CD8-positive, alpha-beta memory T cell (primary cell): ENCODE data around the gene AUTS2. TPM values are rescaled to one million over a fixed set of nuclear protein-coding genes. Genes with fewer than 3 reads are reported as not detected.

Experiments
- CTCF ChIA-PET: fragments of 350-600 bp; sonication (Branson Sonifier 250); formaldehyde crosslinking; loops from one replicate; lab custom pipeline; 2021; ENCODE audit warnings: antibody characterized with exemption; lab: Charles Lee
- POLR2A ChIA-PET: fragments of 350-600 bp; sonication (Branson Sonifier 250); formaldehyde crosslinking; loops from one replicate; lab custom pipeline; 2021; ENCODE audit warnings: antibody characterized with exemption; lab: Charles Lee
- DNase-seq, 5 donors: peaks; one replicate each; pipeline versions ENCODE4 v3.0.0 to v3.0.0-alpha.2; 2020 to 2022; ENCODE audit warnings: mixed read lengths in 1 of 5
- H3K27ac ChIP-seq: one replicate; pipeline ENCODE4 v1.7.0; 2013; ENCODE audit warnings: low read depth, mild to moderate bottlenecking, low read length, moderate library complexity
- H3K27me3 ChIP-seq: 2 replicates; pipeline ENCODE4 v1.7.0; 2013; ENCODE audit warnings: low read length, mild to moderate bottlenecking; ENCODE audit not compliant: insufficient read depth, poor library complexity, severe bottlenecking
- H3K36me3 ChIP-seq: 2 replicates; pipeline ENCODE4 v1.7.0; 2013; ENCODE audit warnings: mild to moderate bottlenecking, low read length, moderate library complexity; ENCODE audit not compliant: insufficient read depth
- H3K4me1 ChIP-seq: 2 replicates; pipeline ENCODE4 v1.7.0; 2013; ENCODE audit warnings: mild to moderate bottlenecking, low read length, moderate library complexity; ENCODE audit not compliant: insufficient read depth
- H3K4me3 ChIP-seq: 2 replicates; pipeline ENCODE4 v1.7.0; 2013; ENCODE audit warnings: mild to moderate bottlenecking, low read length
- H3K9me3 ChIP-seq: 2 replicates; pipeline ENCODE4 v1.7.0; 2013; ENCODE audit warnings: mild to moderate bottlenecking, low read length
- H3K27ac Mint-ChIP-seq, 8 donors: one replicate each; pipeline ENCODE4 v1.8.0; 2020 to 2021; ENCODE audit warnings: mixed read lengths in 8 of 8, mild to moderate bottlenecking in 6 of 8, inconsistent platforms in 3 of 8, moderate library complexity in 3 of 8
- H3K27me3 Mint-ChIP-seq, 2 donors: one replicate each; pipeline ENCODE4 v1.8.0; 2020 to 2021; ENCODE audit warnings: mixed read lengths in 2 of 2, mild to moderate bottlenecking in 1 of 2, moderate library complexity in 1 of 2
- H3K36me3 Mint-ChIP-seq, 3 donors: one replicate each; pipeline ENCODE4 v1.8.0; 2020 to 2021; ENCODE audit warnings: mixed read lengths in 3 of 3, inconsistent platforms in 1 of 3, mild to moderate bottlenecking in 1 of 3
- H3K4me1 Mint-ChIP-seq, 3 donors: one replicate each; pipeline ENCODE4 v1.8.0; 2020 to 2021; ENCODE audit warnings: mixed read lengths in 3 of 3, inconsistent platforms in 1 of 3, mild to moderate bottlenecking in 1 of 3
- H3K4me3 Mint-ChIP-seq, 7 donors: one replicate each; pipeline ENCODE4 v1.8.0; 2020 to 2021; ENCODE audit warnings: mixed read lengths in 7 of 7, mild to moderate bottlenecking in 6 of 7, moderate library complexity in 4 of 7, inconsistent platforms in 2 of 7
- H3K9me3 Mint-ChIP-seq, 5 donors: one replicate each; pipeline ENCODE4 v1.8.0; 2020 to 2022; ENCODE audit warnings: mixed read lengths in 5 of 5, mild to moderate bottlenecking in 3 of 5, moderate library complexity in 2 of 5, inconsistent platforms in 1 of 5
- polyA plus RNA-seq: library from polyadenylated mRNA; unstranded; fragments of 300-500 nt; fragmentation: Illumina TruSeq; gene quantifications from one replicate; pipeline ENCODE4 v1.2.3, GENCODE V29; 2021
- total RNA-seq, 2 experiments: library from RNA; stranded (reverse); gene quantifications; one replicate each; pipeline ENCODE4 v1.2.3, GENCODE V29; 2021

AUTS2 gene
- total and polyA plus RNA-seq, 3 experiments from 2014 or later: 4.4 to 9.9 (median 5.3) TPM

DNA sequence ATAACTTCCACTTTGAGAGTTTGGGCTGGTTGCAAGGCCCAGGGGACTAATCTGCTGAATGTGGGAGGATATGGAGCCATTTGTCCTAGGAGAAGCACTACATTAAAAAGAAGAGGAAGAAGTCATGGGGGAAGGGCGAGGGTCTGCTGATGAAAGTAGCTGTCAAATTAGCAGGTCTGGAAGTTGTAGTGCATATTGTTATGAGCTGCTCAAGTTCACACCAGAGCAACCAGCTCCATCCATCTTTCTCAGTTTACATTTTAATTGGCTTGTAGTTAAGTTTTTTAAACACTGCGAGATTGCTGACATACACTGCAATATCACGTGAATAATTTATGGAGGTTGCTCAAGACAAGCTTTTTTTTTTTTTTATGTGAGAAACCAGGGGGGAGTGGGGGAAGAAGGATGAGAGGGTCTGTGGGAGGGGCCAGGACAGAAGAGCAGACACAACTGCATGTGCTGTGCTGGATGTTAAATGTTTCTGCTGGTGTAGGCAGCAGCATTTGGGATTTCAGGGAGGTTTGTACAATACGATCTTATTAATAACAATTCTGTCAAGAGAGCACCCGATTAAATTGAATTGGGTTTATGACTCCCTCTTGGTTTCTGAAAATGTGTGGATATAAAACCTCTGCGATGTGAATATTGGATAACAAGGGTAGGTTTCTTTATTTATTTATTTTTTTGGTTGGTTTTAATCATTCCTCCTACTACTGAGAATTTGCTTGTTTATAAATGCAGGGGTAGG lies 774.7 kb downstream of the AUTS2 start:
- POLR2A ChIA-PET: no interaction called here
- no peaks in the 10 kb centered on the region for H3K9me3 Mint-ChIP-seq
- no peak overlapping the region for H3K4me3 ChIP-seq
- H3K36me3 ChIP-seq: no peaks in the 10 kb centered on the region
- CTCF ChIA-PET: no interaction called here
- no peaks in the 10 kb centered on the region for H3K9me3 ChIP-seq
- H3K27me3 Mint-ChIP-seq: no peaks in the 10 kb centered on the region
- H3K27ac Mint-ChIP-seq: peak overlapping the region in 1 of 8 donors; percentile 12
- DNase-seq: no peak
- no peak overlapping the region for H3K27ac ChIP-seq
- no peaks in the 10 kb centered on the region for H3K27me3 ChIP-seq
- no peak overlapping the region for H3K4me3 Mint-ChIP-seq
- no peaks in the 10 kb centered on the region for H3K4me1 ChIP-seq
- H3K4me1 Mint-ChIP-seq: no peaks in the 10 kb centered on the region
- H3K36me3 Mint-ChIP-seq: no peaks in the 10 kb centered on the region

DNA sequence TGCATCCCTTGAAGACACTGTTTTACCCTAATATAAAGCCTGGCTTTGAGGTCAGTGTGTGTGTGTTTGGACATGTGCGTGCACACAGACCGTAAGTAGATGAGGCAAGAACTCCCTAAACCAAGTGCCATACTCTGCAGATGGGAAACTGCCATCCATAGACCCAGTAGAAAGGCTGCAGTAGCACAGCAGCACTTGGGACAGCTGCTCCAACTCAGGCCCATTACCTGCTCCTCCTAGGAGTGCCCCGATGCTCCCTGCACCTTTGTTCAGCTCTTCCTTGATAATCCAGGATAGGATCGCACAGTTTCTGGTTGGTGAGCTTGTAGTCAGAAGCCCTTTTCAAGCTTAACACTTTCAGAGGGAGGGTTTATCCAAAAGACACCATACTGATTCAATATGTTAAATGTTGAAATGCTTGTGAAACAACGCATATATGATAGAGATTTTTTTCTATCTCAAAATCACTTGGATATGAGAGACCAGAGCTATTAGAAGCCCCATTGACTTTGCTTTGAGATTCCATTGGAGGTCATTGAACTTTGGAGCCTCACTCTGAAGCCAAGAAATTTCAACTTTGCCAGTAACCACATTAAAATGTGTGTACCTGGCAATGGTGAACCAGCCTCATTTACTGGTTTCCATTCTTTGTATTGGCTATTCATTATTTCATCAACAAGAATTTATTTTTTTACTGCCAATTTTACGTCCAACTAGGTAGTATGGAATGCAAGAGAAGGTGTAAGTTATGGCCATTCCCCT lies 776.7 kb downstream of the AUTS2 start:
- Histone ChIP-seq H3K9me3 (no peaks in the 10 kb centered on the region), H3K4me1 (no peaks in the 10 kb centered on the region), H3K36me3 (no peaks in the 10 kb centered on the region), H3K4me3 (no peak overlapping the region), H3K27ac (no peak overlapping the region), H3K27me3 (no peaks in the 10 kb centered on the region)
- no peak overlapping the region for H3K27ac Mint-ChIP-seq
- no peaks in the 10 kb centered on the region for H3K27me3 Mint-ChIP-seq
- no peak overlapping the region for H3K4me3 Mint-ChIP-seq
- H3K9me3 Mint-ChIP-seq: no peaks in the 10 kb centered on the region
- CTCF ChIA-PET: no interaction called here
- H3K4me1 Mint-ChIP-seq: no peaks in the 10 kb centered on the region
- H3K36me3 Mint-ChIP-seq: no peaks in the 10 kb centered on the region
- POLR2A ChIA-PET: no interaction called here
- DNase-seq: no peak

DNA sequence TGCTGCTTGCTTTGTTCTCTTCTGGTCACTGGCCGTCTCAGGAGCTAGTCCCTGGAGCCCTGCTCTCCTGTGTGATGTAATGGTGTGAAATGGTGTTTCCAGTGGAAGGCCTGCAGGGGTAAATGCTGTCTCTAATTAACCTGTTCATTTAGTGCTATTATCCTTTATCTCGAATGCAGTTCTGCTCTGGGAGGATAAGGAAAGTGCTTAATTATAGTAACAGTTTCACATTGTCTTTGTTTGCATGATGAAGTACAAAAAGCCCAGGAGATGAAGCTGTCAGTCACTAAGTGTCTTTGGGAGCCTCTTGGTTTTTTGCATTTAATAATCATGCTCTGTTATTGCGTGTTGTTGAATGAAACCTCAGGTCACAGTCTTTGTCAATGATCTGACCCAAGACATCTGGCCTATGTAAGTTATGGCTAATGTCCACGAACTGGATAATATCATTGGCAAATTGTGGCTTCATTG lies 778.3 kb downstream of the AUTS2 start:
- ChIA-PET POLR2A (no interaction called here), CTCF (no interaction called here)
- Mint-ChIP-seq H3K9me3 (no peaks in the 10 kb centered on the region), H3K36me3 (no peaks in the 10 kb centered on the region), H3K4me1 (no peaks in the 10 kb centered on the region), H3K4me3 (no peak overlapping the region), H3K27me3 (no peaks in the 10 kb centered on the region), H3K27ac (no peak overlapping the region)
- Histone ChIP-seq H3K27me3 (no peaks in the 10 kb centered on the region), H3K27ac (no peak overlapping the region), H3K4me3 (no peak overlapping the region), H3K9me3 (no peaks in the 10 kb centered on the region), H3K4me1 (no peaks in the 10 kb centered on the region), H3K36me3 (no peaks in the 10 kb centered on the region)
- DNase-seq: no peak

DNA sequence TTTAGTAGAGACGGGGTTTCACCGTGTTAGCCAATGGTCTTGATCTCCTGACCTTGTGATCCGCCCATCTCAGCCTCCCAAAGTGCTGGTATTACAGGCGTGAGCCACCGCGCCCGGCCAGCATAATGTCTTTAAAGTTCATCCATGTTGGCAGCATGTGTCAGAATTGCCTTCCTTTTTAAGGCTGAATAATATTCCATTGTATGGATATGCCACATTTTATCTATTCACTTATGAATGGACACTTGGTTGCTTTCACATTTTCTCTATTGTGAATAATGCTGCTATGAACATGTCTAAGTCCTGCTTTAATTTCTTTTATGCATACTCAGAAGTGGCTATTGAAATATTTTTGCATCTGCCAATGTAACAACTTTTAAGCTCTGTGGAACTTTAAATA lies 779.7 kb downstream of the AUTS2 start:
- H3K27ac Mint-ChIP-seq: no peak overlapping the region
- CTCF ChIA-PET: interaction anchor here (1.6 kb wide), 1 partner anchor 17 kb away, joined by 3 read pairs; no protein-coding TSS in a partner anchor
- no peaks in the 10 kb centered on the region for H3K27me3 ChIP-seq
- no peak overlapping the region for H3K4me3 ChIP-seq
- H3K9me3 Mint-ChIP-seq: no peaks in the 10 kb centered on the region
- H3K9me3 ChIP-seq: no peaks in the 10 kb centered on the region
- no peaks in the 10 kb centered on the region for H3K27me3 Mint-ChIP-seq
- H3K27ac ChIP-seq: no peak overlapping the region
- H3K4me1 ChIP-seq: no peaks in the 10 kb centered on the region
- H3K4me3 Mint-ChIP-seq: no peak overlapping the region
- H3K36me3 Mint-ChIP-seq: no peaks in the 10 kb centered on the region
- no peaks in the 10 kb centered on the region for H3K36me3 ChIP-seq
- DNase-seq: no peak
- POLR2A ChIA-PET: no interaction called here
- no peaks in the 10 kb centered on the region for H3K4me1 Mint-ChIP-seq

DNA sequence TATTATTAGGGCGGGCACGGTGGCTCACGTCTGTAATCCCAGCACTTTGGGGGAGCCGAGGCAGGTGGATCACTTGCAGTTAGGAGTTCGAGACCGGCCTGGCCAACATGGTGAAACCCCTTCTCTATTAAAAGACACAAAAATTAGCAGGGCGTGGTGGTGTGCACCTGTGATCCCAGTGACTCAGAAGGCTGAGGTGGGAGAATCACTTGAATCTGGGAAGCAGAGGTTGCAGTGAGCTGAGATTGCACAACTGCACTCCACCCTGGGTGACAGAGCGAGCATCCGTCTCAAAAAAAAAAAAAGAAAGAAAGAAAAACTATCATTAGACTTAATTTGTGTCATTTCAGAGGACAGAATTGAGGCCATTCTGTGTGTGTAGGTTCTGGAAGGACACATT lies 780.9 kb downstream of the AUTS2 start:
- Mint-ChIP-seq H3K4me3 (no peak overlapping the region), H3K27ac (no peak overlapping the region), H3K4me1 (no peaks in the 10 kb centered on the region), H3K9me3 (no peaks in the 10 kb centered on the region), H3K27me3 (no peaks in the 10 kb centered on the region), H3K36me3 (no peaks in the 10 kb centered on the region)
- no peaks in the 10 kb centered on the region for H3K27me3 ChIP-seq
- no peaks in the 10 kb centered on the region for H3K4me1 ChIP-seq
- CTCF ChIA-PET: interaction anchor here (1.6 kb wide), 1 partner anchor 19 kb away, joined by 3 read pairs; no protein-coding TSS in a partner anchor
- no peaks in the 10 kb centered on the region for H3K9me3 ChIP-seq
- POLR2A ChIA-PET: no interaction called here
- no peak for DNase-seq
- no peak overlapping the region for H3K4me3 ChIP-seq
- H3K36me3 ChIP-seq: no peaks in the 10 kb centered on the region
- H3K27ac ChIP-seq: no peak overlapping the region

DNA sequence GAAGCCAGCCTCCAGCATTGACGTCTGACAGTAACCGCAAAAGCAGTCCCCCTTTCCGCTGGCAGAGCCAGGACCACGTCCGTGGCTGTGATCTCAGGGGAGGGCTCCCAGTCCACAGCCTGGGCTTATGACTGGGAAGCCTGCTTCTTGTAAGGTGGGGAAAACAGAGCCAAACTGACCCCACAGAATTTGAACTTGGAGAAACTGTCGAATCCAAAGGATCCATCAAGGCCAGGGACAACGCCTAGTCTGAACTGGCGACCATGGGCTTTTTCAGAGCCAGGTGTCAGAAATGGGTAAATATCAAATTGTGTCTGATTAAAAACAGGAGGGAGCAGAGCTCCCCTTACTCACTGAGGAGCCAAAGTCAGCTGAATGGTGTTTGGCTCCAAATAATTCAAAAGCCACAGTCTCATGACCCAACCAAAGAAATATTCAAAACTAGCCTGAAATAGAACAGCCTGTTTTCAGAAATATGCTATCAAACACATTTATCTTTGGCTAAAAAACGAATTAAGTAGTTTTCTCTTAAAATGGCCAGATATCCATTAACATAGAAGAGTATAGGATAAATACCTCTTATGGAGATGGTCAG lies 782.2 kb downstream of the AUTS2 start:
- Histone ChIP-seq H3K4me1 (no peaks in the 10 kb centered on the region), H3K36me3 (no peaks in the 10 kb centered on the region), H3K4me3 (no peak overlapping the region), H3K27ac (no peak overlapping the region), H3K9me3 (no peaks in the 10 kb centered on the region), H3K27me3 (no peaks in the 10 kb centered on the region)
- CTCF ChIA-PET: interaction anchor here (0.5 kb wide), 1 partner anchor 40 kb away, joined by 3 read pairs; no protein-coding TSS in a partner anchor
- H3K27ac Mint-ChIP-seq: no peak overlapping the region
- H3K27me3 Mint-ChIP-seq: no peaks in the 10 kb centered on the region
- DNase-seq: no peak
- H3K9me3 Mint-ChIP-seq: no peaks in the 10 kb centered on the region
- no peaks in the 10 kb centered on the region for H3K36me3 Mint-ChIP-seq
- POLR2A ChIA-PET: no interaction called here
- no peak overlapping the region for H3K4me3 Mint-ChIP-seq
- H3K4me1 Mint-ChIP-seq: no peaks in the 10 kb centered on the region

DNA sequence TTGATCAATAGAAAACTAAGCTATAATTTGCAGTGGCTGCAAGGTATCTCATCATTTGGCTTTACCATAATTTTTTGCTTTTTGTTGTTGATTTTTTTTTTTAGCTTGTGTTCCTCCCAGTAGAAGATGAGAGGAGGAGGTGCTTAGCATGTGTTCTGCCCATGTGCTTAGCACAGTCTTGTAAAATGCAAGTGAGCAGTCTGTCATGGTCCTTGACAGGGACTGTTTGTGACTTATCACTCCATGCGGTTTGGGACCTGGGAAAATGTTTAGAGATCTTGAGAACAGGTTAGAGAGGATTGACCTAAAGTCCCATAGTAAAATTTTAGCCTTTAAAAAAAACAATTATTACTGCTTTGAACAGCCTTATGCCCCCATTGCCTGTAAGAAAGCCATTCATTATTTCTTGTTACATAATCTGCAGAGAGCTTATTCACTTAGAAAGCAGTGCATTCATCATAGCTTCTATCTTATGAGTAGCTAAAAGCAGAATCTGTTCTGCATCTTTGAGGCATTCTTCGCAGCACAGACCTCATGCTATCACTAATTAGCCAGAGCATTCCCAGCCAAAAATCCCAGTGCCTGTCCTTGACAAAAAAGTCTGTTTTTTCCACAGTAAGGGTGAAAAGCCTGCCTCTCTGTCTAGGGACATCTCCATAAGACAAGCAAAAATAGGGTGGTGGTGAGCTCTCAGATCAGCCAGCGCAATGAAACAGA lies 784.9 kb downstream of the AUTS2 start:
- no peaks in the 10 kb centered on the region for H3K27me3 Mint-ChIP-seq
- CTCF ChIA-PET: no interaction called here
- no peaks in the 10 kb centered on the region for H3K27me3 ChIP-seq

More for the DNA sequence above, 784.9 kb downstream of the AUTS2 start:
- Histone ChIP-seq H3K36me3 (no peaks in the 10 kb centered on the region), H3K9me3 (no peaks in the 10 kb centered on the region), H3K4me1 (no peaks in the 10 kb centered on the region), H3K27ac (no peak overlapping the region), H3K4me3 (no peak overlapping the region)
- H3K9me3 Mint-ChIP-seq: no peaks in the 10 kb centered on the region
- no peak overlapping the region for H3K4me3 Mint-ChIP-seq
- DNase-seq: no peak
- H3K4me1 Mint-ChIP-seq: no peaks in the 10 kb centered on the region
- no peaks in the 10 kb centered on the region for H3K36me3 Mint-ChIP-seq
- POLR2A ChIA-PET: no interaction called here
- no peak overlapping the region for H3K27ac Mint-ChIP-seq
